Lung (tissue), 12 donors: ENCODE data around the gene SPSB1. TPM values are rescaled to one million over a fixed set of nuclear protein-coding genes. Genes with fewer than 3 reads are reported as not detected.
A peak's percentile ranks its signal among the peaks of the same experiment; 100 is the strongest.
"Not testable (repeated sequence)": the region's sequence is repeated elsewhere in the genome, so short reads cannot be mapped to it uniquely, and the experiment has no call there.

ENCODE experiments used
- ATAC-seq: fragments of 200-7000 bp; cut with Tn5 transposase; one replicate; pipeline ENCODE4 v1.9.1; 2020; ENCODE audit warnings: moderate number of reproducible peaks; ENCODE audit not compliant: insufficient read depth, low FRiP score
- DNase-seq, 3 donors: peaks; one replicate each; pipeline ENCODE4 v3.0.0-alpha.2; 2013 to 2017
- H3K27ac ChIP-seq, 2 donors: one replicate each; pipeline ENCODE4 v1.5.1; 2013; ENCODE audit warnings: mild to moderate bottlenecking in 2 of 2, moderate library complexity in 2 of 2, control low read depth in 1 of 2, inconsistent platforms in 1 of 2, low read depth in 1 of 2, low read length in 1 of 2
- H3K27me3 ChIP-seq, 3 donors: one replicate each; pipeline ENCODE4 v1.5.1; 2013; ENCODE audit warnings: low read length in 2 of 3; ENCODE audit not compliant: control insufficient read depth in 3 of 3, insufficient read depth in 3 of 3
- H3K36me3 ChIP-seq, 4 donors: one replicate each; pipeline ENCODE4 v1.5.1; 2013; ENCODE audit warnings: low read length in 4 of 4, mild to moderate bottlenecking in 1 of 4, moderate library complexity in 1 of 4; ENCODE audit not compliant: control insufficient read depth in 4 of 4, insufficient read depth in 4 of 4
- H3K4me1 ChIP-seq, 5 donors: one replicate each; pipeline ENCODE4 v1.5.1; 2013; ENCODE audit warnings: low read length in 5 of 5, mild to moderate bottlenecking in 2 of 5, moderate library complexity in 1 of 5; ENCODE audit not compliant: control insufficient read depth in 5 of 5, insufficient read depth in 5 of 5
- H3K4me3 ChIP-seq: one replicate; pipeline ENCODE4 v1.5.1; 2013; ENCODE audit warnings: mild to moderate bottlenecking, control low read depth, moderate library complexity
- H3K9ac ChIP-seq, 2 donors: one replicate each; pipeline ENCODE4 v1.5.1; 2013; ENCODE audit warnings: low read length in 2 of 2, control low read depth in 1 of 2; ENCODE audit not compliant: insufficient read depth in 1 of 2
- H3K9me3 ChIP-seq, 4 donors: one replicate each; pipeline ENCODE4 v1.5.1; 2013; ENCODE audit warnings: low read length in 3 of 4, mild to moderate bottlenecking in 1 of 4, moderate library complexity in 1 of 4; ENCODE audit not compliant: control insufficient read depth in 4 of 4, insufficient read depth in 3 of 4
- WGBS, 2 donors: extraction: QIAGEN DNeasy Blood & Tissue Kit; methylation state at CpG; one replicate each; pipeline ENCODE4 v1.1.7; 2013; 5-methylcytosine and 5-hydroxymethylcytosine counted together
- polyA plus RNA-seq, 2 donors: library from polyadenylated mRNA; stranded (reverse); fragments of 200-250 nt; gene quantifications; one replicate each; pipeline ENCODE4 v1.2.1, GENCODE V29; 2013
- total RNA-seq, 2 donors: library from RNA; depleted of rRNA in 1 of 2; stranded (reverse); fragments of >200 nt in 1 of 2; gene quantifications; one replicate each; pipeline ENCODE4 v1.2.1, GENCODE V29; 2014 to 2021
- TF ChIP-seq, protein P1 (sequence below): IDR thresholded peaks from 2 replicates; pipeline ENCODE4 v1.5.1; 2012; ENCODE audit warnings: mild to moderate bottlenecking; ENCODE audit errors: control extremely low read depth, extremely low read depth
- donor health status: control.
- donor health status: control.
- donor health status: Bipolar disorder and iron deficiency.
- donor health status: healthy.
- donor health status: DM: yes; HTN: yes; CAD: no.

Gene SPSB1
- total and polyA plus RNA-seq, 4 donors: 9.5 to 25.9 (median 21.6) TPM

GRCh38 chr1:9295884-9296283, 3.2 kb downstream of the SPSB1 start:
- Histone ChIP-seq H3K9me3 (no peaks in the 10 kb centered on the region), H3K27me3 (no peaks in the 10 kb centered on the region), H3K4me1 (peaks cover 0 to 32% (median 7%) of the 10 kb centered on the region in 5 donors), H3K36me3 (peaks cover 0 to 4% (median 0%) of the 10 kb centered on the region in 4 donors), H3K4me3 (no peak overlapping the region), H3K9ac (no peak overlapping the region), H3K27ac (no peak overlapping the region)
- no peak for DNase-seq
- TF ChIP-seq, protein P1, sequence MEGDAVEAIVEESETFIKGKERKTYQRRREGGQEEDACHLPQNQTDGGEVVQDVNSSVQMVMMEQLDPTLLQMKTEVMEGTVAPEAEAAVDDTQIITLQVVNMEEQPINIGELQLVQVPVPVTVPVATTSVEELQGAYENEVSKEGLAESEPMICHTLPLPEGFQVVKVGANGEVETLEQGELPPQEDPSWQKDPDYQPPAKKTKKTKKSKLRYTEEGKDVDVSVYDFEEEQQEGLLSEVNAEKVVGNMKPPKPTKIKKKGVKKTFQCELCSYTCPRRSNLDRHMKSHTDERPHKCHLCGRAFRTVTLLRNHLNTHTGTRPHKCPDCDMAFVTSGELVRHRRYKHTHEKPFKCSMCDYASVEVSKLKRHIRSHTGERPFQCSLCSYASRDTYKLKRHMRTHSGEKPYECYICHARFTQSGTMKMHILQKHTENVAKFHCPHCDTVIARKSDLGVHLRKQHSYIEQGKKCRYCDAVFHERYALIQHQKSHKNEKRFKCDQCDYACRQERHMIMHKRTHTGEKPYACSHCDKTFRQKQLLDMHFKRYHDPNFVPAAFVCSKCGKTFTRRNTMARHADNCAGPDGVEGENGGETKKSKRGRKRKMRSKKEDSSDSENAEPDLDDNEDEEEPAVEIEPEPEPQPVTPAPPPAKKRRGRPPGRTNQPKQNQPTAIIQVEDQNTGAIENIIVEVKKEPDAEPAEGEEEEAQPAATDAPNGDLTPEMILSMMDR: no peak
- no peak for ATAC-seq
- 80 to 83% methylated on average over 9 of the region's 9 CpGs for WGBS, 2 donors

DNA sequence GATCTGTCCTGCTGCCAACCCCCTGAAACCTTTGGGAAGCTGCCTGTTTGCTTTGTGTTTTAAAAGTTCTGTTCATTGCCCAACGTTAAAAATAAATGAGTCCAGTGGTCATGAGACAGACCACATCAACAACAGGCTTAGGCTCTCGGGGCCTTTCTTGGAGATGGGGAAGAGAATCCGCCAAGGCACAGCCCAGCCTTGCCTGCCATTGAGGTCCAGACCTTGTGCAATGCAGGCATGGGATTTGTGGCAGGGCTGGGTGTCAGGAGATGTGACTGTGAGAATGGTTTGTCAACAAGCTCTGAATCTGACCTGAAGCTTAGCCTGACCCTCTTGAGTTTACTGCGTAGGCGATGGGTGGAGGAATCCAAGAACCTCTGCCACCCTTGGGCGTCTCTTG, 4.2 kb downstream of the SPSB1 start:
- H3K4me1 ChIP-seq: peaks cover 0 to 40% (median 7%) of the 10 kb centered on the region in 5 donors
- no peaks in the 10 kb centered on the region for H3K9me3 ChIP-seq
- H3K27ac ChIP-seq: no peak overlapping the region
- TF ChIP-seq, protein P1: no peak
- DNase-seq (no peak), ATAC-seq (no peak)
- H3K4me3 ChIP-seq: no peak overlapping the region
- no peak overlapping the region for H3K9ac ChIP-seq
- 86 to 87% methylated on average over 6 of the region's 6 CpGs for WGBS, 2 donors
- H3K27me3 ChIP-seq: no peaks in the 10 kb centered on the region
- peaks cover 0 to 6% (median 0%) of the 10 kb centered on the region in 4 donors for H3K36me3 ChIP-seq

GRCh38 chr1:9297831-9298230, 5.1 kb downstream of the SPSB1 start:
- no peak for DNase-seq
- peaks cover 0 to 7% (median 0%) of the 10 kb centered on the region in 4 donors for H3K36me3 ChIP-seq
- H3K4me1 ChIP-seq: peaks cover 6 to 48% (median 11%) of the 10 kb centered on the region in 5 donors
- WGBS, 2 donors: 61 to 77% methylated on average over 9 of the region's 9 CpGs
- no peak for ATAC-seq
- no peak overlapping the region for H3K27ac ChIP-seq
- no peak overlapping the region for H3K9ac ChIP-seq
- H3K27me3 ChIP-seq: no peaks in the 10 kb centered on the region
- no peak overlapping the region for H3K4me3 ChIP-seq
- H3K9me3 ChIP-seq: no peaks in the 10 kb centered on the region
- TF ChIP-seq, protein P1: no peak

DNA sequence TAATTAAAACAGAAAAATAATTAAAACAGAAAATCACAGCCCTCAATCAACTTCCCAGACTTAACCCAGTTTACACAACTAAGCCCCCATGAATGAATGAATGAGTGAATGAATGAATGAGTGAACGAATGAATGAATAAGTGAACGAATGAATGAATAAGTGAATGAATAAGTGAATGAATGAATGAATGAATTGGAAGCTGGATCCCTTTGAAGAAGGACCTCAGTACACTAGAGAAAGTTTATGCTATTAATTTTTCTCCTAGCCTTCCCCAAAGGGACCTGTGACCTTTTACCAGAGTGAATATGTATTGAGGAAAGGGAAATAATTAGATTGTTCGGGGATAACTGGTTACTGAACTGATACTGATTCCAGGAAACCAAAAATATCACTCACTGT, 5.6 kb downstream of the SPSB1 start:
- no peaks in the 10 kb centered on the region for H3K27me3 ChIP-seq
- ATAC-seq (no peak), DNase-seq (no peak)
- no peak overlapping the region for H3K9ac ChIP-seq
- H3K4me3 ChIP-seq: no peak overlapping the region
- TF ChIP-seq, protein P1: no peak
- H3K4me1 ChIP-seq: peaks cover 6 to 49% (median 15%) of the 10 kb centered on the region in 5 donors
- WGBS, 2 donors: 0 to 80% methylated on average over 3 of the region's 3 CpGs
- no peaks in the 10 kb centered on the region for H3K9me3 ChIP-seq
- H3K27ac ChIP-seq: no peak overlapping the region
- peaks cover 0 to 7% (median 0%) of the 10 kb centered on the region in 4 donors for H3K36me3 ChIP-seq

GRCh38 chr1:9299571-9300541, 7.2 kb downstream of the SPSB1 start:
- not testable (repeated sequence) for H3K27me3 ChIP-seq, H3K36me3 ChIP-seq, H3K9ac ChIP-seq, H3K4me3 ChIP-seq, DNase-seq, H3K9me3 ChIP-seq
- ATAC-seq: peak; percentile 5
- 78 to 82% methylated on average over 14 to 15 of the region's 16 CpGs for WGBS, 2 donors
- Histone ChIP-seq H3K4me1 (peaks cover 0 to 54% (median 8%) of the 10 kb centered on the region in 5 donors), H3K27ac (peak overlapping the region in 1 of 2 donors; percentile 92)
